B cell (primary cell): ENCODE measurements around the gene DOLPP1.

Experiments used
- CTCF ChIP-seq: fragments of 200-600 bp; IDR thresholded peaks from one replicate; pipeline ENCODE4 v1.8.0; 2022; ENCODE audit warnings: antibody characterized with exemption, mild to moderate bottlenecking
- EZH2 ChIP-seq: IDR thresholded peaks from 2 replicates; pipeline ENCODE4 v1.6.1; 2012; ENCODE audit warnings: borderline replicate concordance, low read depth, mild to moderate bottlenecking, moderate library complexity, low read length; ENCODE audit not compliant: insufficient read depth, poor library complexity, severe bottlenecking

GRCh38 chr9:129073404-129073803, 7.5 kb upstream of the DOLPP1 start:
- TF ChIP-seq CTCF (no peak), EZH2 (no peak)
